ENCODE data around the gene PTPRG.

- TF ChIP-seq POLR2A (IDR thresholded peaks at IDR 0.05) (no peak), CTCF (IDR thresholded peaks at IDR 0.05) (no peak)
Observed at GRCh38 chr3:61862614-61863289, 301.4 kb downstream of the PTPRG start.
